Activated CD4-positive, alpha-beta T cell treated with anti-CD3 and anti-CD28 coated beads, Interleukin-2, amount 50 U/mL, for 4 hours (primary cell): ENCODE measurements around the gene SOHLH2.

ENCODE experiments used
- DNase-seq, 2 experiments: peaks; one replicate each; pipeline ENCODE4 v3.0.0-alpha.2; 2020

The SOHLH2 gene

DNA sequence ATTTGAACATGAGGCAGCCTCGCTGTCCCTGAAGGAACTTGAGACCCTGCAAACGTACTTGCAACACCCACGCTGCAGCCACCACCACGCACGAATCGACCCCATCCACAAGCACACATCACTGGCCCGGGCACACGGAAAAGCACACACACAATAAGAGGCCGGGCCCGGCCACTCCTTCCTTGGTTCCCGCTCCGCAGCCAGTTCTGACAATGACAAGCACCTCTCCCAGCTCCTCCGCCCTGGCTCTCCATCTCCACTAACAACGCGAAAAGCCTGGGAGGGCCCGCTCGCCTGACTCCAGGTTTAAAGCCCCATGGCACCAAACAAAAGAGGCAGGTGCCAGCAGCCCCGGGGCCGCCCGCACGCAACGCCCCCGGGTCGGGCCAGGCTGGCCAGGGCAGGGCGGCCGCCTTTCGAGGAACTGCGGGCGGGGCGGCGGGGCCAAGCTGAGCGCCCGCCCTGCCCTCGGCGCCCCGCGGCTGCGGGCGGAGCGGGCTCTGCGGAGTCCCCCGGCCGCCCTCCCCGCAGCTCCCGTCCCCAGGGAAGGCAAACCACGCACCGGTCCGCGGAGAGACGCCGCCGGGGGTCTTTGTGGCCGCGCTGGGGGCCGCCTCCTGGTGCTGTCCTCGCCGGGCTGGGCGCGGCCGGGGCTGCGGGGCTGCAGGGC is 83.7 kb downstream of the SOHLH2 start:
- no peak for DNase-seq

DNA sequence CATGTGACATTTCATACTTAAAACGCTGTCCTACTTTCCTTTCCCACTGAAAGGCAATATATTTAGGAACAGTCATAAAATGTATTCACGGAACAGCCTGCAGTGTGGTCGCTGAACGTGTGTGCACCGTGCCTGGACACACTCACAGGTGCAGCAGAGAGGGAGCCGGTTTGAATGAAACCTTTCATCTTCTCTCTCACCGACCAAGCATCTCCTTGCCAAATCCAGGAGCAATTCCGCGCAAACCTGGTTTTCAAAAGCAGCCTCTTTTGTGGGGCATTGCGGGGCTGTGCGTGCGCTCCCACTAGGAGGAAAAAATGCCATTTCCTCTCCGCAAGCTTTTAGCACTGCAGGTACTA is 84.2 kb downstream of the SOHLH2 start:
- DNase-seq, result no peak

DNA sequence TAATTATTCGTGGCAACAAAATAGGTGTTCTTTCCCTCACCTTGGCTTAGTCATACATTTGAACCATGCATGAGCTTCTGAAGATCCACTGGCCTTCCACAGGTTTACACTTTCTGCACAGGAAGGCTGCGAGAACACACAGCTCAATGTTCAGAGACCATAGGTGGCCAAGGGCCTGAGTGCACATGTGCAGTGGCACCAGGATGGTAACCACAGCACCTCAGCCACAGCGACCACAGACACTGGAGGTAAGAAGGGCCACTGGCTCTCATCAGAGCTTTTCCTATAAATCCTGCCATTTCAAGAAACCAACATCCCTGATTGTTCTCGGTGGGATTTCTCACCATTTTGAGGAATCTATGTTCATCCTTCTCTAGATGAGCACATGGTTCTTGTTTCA is 84.8 kb downstream of the SOHLH2 start:
- DNase-seq, result no peak

- DNase-seq, result no peak
Measured at GRCh38 chr13:36126491-36126890, 87.9 kb downstream of the SOHLH2 start.

GRCh38 chr13:36125841-36126240 is 88.5 kb downstream of the SOHLH2 start:
- DNase-seq, result no peak

DNA sequence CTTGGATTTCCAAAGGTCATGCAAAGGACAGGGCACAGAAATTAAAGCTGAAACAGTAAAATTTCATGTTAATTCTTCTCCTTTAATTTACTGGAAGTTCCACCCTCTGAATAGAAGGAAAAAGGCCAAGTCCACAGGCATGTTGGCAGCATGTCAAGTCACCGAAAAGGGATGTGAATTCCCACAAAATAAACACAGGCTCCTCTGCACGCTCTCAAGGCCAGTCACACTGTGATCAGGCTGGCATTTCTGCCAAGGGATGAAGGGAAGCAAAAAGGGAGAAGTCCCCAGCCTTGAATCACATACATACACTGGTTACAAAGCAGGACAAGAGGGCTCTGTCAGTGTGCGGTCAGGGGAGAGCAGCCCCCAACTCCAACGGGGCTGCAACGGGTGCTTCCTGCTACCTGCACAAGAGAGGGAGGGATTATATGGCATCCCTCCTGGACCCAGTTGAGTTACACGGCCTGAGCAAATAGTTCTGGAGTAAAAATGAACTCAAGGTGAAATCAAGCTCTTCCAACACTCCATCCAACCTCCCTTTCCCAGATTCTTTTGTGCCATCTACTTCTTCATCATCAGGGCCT is 90.0 kb downstream of the SOHLH2 start:
- no peak for DNase-seq
